ENCODE results near the gene PCF11.
"Not testable (repeated sequence)": the region's sequence is repeated elsewhere in the genome, so short reads cannot be mapped to it uniquely, and the experiment has no call there.

DNA sequence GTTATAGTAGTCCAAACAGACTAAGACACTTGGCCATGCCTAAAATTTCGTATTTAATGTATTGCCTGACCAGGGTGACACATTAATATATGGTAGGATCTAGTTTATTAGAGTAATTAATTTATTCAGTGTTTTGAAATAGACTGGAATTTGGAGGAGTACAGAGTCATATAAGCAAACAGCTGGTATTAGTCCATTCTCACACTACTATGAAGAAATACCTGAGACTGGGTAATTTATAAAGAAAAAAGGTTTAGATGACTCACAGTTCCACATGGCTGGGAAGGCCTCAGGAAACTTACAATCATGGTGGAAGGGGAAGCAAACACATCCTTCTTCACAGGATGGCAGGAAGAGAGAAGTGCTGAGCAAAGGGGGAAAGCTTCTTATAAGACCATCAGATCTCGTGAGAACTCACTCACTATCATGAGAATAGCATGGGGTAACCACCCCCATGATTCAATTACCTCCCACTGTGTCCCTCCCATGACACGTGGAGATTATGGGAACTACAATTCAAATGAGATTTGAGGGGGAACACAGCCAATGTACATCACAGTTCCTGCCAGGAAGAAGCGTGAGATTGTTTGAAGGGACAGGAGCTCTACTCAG, 49.9 kb downstream of the PCF11 start:
- not testable (repeated sequence) for TF ChIP-seq EZH2 (IDR thresholded peaks at IDR 0.05; ENCODE audit: borderline replicate concordance)
- TF ChIP-seq, protein P1, sequence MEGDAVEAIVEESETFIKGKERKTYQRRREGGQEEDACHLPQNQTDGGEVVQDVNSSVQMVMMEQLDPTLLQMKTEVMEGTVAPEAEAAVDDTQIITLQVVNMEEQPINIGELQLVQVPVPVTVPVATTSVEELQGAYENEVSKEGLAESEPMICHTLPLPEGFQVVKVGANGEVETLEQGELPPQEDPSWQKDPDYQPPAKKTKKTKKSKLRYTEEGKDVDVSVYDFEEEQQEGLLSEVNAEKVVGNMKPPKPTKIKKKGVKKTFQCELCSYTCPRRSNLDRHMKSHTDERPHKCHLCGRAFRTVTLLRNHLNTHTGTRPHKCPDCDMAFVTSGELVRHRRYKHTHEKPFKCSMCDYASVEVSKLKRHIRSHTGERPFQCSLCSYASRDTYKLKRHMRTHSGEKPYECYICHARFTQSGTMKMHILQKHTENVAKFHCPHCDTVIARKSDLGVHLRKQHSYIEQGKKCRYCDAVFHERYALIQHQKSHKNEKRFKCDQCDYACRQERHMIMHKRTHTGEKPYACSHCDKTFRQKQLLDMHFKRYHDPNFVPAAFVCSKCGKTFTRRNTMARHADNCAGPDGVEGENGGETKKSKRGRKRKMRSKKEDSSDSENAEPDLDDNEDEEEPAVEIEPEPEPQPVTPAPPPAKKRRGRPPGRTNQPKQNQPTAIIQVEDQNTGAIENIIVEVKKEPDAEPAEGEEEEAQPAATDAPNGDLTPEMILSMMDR (IDR thresholded peaks at IDR 0.05; ENCODE audit: poor library complexity): not testable (repeated sequence)

Data from hepatocyte (in vitro differentiated cells).